B cell (primary cell): ENCODE measurements around the gene BPIFB2.

Experiments
- EZH2 ChIP-seq: IDR thresholded peaks from 2 replicates; pipeline ENCODE4 v1.6.1; 2012; ENCODE audit warnings: borderline replicate concordance, low read depth, mild to moderate bottlenecking, moderate library complexity, low read length; ENCODE audit not compliant: insufficient read depth, poor library complexity, severe bottlenecking
- TF ChIP-seq, protein P1 (sequence below): fragments of 200-600 bp; IDR thresholded peaks from one replicate; pipeline ENCODE4 v1.8.0; 2022; ENCODE audit warnings: antibody characterized with exemption, mild to moderate bottlenecking

- TF ChIP-seq, protein P1, sequence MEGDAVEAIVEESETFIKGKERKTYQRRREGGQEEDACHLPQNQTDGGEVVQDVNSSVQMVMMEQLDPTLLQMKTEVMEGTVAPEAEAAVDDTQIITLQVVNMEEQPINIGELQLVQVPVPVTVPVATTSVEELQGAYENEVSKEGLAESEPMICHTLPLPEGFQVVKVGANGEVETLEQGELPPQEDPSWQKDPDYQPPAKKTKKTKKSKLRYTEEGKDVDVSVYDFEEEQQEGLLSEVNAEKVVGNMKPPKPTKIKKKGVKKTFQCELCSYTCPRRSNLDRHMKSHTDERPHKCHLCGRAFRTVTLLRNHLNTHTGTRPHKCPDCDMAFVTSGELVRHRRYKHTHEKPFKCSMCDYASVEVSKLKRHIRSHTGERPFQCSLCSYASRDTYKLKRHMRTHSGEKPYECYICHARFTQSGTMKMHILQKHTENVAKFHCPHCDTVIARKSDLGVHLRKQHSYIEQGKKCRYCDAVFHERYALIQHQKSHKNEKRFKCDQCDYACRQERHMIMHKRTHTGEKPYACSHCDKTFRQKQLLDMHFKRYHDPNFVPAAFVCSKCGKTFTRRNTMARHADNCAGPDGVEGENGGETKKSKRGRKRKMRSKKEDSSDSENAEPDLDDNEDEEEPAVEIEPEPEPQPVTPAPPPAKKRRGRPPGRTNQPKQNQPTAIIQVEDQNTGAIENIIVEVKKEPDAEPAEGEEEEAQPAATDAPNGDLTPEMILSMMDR = no peak
- no peak for TF ChIP-seq EZH2
These were observed 11.7 kb upstream of the BPIFB2 start for GRCh38 chr20:32995802-32996201.
